Right lung (tissue), 5 donors: ENCODE data around the gene SKIC2. TPM values are rescaled to one million over a fixed set of nuclear protein-coding genes. Genes with fewer than 3 reads are reported as not detected.
"Not testable (repeated sequence)": the region's sequence is repeated elsewhere in the genome, so short reads cannot be mapped to it uniquely, and the experiment has no call there.

Experiments used
- DNase-seq, 2 donors: peaks; one replicate each; pipeline ENCODE4 v3.0.0-alpha.2; 2013
- polyA plus RNA-seq, 5 donors: library from polyadenylated mRNA; unstranded; fragments of 120-200 nt; gene quantifications; one replicate each; pipeline versions ENCODE4 v1.2.1 to v1.2.3, GENCODE V29; 2013; ENCODE audit warnings: inconsistent platforms in 1 of 5, low replicate concordance in 1 of 5; ENCODE audit not compliant: insufficient read length in 5 of 5, insufficient read depth in 1 of 5

Gene SKIC2
- polyA plus RNA-seq, 5 donors, result 32.1 to 43.2 (median 41.7) TPM

DNA sequence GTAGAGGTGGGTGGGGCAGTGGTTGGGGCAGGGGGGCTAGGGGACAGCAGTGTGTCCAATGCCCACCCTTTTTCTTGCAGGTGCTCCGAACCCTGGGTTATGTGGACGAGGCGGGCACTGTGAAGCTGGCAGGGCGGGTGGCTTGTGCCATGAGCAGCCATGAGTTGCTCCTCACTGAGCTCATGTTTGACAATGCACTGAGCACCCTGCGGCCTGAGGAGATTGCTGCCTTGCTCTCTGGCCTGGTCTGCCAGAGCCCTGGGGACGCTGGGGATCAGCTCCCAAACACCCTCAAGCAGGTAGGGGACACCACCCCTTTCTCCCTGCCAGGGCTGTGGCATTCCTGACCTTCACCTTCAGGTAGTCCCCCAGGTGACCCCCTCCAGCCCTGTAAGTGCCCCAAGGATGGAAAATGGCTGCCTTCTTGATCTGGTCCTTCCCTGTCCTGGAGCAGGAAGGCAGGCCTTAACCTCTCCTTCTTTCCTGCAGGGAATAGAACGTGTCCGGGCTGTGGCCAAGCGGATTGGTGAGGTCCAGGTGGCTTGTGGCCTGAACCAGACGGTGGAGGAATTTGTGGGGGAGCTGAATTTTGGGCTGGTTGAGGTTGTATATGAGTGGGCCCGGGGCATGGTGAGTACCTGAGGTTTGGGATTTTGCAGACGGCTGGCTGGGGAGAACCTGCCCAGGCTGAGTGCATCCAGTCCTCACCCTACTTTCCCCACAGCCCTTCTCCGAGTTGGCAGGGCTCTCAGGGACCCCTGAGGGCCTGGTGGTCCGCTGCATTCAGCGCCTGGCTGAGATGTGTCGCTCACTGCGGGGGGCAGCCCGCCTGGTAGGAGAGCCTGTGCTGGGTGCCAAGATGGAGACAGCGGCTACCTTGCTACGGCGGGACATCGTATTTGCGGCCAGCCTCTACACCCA is 10.1 kb downstream of the SKIC2 start:
- DNase-seq, result no peak

DNA sequence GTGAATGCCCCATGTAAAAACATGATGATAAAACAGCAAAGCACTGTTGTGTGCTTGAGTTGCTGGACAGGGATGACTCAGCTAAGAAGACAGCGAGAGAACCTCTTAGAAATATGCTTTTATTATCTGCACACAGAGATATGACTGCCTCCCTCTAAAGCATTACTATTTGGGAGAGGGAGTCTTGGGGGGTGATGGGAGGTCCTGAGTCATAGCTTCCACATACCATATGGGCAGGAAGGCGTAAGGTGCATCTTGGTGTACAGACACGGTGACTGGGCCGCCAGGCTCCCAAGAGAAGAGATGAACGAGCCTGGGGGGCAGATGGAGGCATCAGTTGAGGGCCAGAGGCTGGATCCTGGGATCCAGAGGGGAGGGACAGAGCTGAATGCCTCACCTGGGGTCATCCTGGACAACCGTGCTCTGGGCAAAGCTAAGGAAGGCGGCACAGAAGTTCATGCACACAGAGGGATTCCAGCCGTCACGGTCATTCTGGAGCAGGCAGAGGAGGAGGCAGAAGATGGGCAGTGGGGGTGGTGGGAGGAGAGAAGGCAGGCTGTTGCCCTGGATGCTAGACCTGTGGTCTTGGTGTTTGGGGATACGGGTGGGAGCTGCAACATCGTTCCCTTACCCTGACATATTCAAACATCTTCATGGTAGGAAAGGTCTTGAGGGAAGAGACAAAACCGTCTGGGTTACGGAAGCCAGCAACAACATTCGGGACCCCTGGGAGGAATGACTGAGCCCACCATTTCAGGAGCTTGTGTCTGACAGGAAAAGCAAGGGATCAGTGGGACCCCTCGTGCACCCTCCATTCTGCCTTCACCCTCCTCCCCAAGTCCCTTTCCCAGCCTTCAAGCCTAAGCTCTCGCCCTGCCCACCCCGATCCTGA is 11.0 kb downstream of the SKIC2 start:
- no peak for DNase-seq

DNA sequence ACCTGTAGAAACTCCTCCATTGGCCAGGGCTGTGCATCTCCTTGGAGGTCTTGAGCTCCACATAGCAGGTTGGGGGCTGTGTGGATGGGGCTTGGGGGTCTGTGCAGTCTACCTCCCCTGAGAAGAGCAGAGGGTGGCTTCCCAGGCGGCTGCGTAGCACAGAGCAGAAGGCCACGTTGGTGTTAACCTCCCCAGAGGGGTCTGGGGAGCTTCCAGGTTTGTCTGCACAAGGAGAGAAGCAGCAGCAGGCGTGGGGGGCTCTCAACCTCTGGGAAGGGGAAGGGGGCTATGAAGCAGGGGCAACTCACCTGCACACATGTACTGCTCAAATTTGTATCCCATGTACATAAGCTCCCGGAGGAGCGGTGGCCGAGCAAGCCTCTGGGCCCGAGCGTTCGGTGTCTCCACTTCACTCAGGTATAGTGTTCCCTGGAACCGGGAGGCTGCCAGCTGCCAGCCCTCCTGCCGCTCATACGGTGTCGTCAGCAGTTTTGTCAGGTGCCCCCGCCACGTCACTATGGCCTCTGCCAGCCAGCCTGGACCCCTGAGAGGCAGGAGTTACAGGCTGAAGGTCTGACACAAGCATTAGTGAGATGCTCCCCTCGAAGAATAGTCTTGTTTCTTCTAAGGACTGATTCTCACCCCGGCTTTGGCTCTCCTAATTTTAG is 11.8 kb downstream of the SKIC2 start:
- no peak for DNase-seq

DNA sequence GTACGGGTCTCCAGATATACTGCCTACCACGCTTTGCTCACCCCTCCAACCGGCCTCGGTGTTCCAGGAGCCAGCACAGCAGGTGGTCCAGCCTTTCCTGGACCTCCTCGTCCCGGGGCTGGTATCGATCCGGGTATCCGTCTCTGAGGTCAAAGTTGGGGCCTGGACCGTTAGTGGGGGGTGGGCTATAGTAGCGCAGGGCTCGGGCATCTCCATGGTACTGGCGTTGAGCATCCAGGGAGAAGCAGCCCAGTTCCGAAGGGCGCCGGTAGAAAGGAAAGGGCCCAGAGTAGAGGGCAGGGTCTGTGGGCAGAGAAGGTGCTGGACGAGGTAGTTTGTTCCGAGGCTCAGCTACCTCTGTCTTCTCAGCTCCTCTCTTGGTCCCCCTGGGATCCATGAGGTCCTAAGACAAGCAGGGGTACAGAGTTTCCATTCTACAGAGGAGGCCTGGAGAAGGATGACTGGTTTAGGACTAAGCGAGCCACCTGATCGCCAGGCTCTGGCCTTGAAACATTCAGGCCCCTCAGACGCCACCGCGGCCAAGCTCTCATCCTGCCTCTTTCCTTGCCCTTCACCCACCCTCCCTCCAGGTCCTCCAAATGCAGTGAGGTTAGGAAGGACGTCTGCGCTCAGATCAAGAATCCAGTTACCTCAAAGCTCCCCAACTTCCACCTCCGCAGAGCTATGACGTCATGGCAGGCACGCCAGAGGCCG is 12.5 kb downstream of the SKIC2 start:
- DNase-seq, result no peak

DNA sequence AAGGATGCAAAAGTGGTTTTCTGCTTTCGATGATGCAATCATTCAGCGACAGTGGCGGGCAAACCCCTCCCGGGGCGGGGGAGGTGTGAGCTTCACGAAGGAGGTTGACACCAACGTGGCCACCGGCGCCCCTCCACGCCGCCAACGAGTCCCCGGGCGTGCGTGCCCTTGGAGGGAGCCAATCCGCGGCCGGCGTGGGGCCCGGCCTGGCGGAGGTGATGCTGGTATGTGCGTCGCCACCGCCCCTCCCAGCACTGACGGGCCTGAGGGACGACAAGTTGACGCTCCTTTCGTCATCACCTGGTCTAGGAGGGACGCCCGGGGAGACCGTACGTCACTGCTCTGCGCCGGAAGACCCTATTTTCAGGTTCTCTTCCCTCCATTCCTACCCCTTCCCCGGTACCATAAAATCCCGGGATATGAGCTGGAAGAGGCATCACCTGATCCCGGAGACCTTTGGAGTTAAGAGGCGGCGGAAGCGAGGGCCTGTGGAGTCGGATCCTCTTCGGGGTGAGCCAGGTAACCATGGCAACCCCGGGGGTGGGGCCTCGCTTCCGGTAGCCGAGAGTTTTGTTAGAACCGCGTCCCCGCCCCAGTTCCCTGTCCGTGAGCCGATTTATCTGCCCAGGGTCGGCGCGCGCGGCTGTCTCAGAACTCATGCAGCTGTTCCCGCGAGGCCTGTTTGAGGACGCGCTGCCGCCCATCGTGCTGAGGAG is 13.2 kb downstream of the SKIC2 start, which contains the start of gene DXO:
Gene DXO, minus strand, starts transcription at position 146 of the 716 bp plus-strand sequence. CDS start 463 bp downstream, outside the sequence.
- DNase-seq, result peak; percentile 98

DNA sequence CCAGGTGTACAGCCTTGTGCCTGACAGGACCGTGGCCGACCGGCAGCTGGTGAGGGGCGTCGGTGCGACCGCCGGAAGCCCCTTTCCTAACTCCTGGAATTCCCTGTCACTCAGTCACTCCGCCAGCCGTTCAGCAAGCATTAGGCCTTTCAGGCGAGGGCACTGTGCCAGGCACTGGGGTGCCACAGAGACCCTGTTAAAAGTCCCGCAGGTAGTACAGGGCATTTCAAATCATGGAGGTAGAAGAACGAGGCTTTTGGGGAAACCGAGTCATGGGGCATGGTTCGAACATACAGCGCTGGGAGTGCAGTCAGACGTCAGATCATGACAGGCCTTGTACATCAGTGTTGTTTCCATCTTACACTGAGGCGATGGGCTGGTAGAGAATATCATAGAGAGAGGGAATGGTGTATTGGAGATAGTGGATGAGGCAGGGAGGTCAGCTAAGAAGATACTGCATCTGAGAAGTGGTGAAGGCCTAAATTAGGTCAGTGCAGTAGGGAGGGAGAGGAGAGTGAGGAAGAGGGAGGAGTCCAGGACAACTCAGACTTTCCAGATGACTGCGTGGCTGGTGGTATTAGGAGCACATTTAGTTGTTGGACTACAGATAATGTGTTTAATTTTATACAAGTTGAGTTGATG is 13.9 kb downstream of the SKIC2 start:
- no peak for DNase-seq

DNA sequence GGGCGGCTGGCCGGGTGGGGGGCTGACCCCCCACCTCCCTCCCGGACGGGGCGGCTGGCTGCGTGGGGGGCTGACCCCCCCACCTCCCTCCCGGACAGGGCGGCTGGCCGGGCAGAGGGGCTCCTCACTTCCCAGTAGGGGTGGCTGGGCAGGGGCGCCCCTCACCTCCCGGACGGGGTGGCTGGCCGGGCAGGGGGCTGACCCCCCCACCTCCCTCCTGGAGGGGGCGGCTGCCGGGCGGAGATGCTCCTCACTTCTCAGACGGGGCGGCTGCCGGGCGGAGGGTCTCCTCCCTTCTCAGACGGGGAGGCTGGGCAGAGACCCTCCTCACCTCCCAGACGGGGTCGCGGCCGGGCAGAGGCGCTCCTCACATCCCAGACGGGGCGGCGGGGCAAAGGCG is 17.1 kb downstream of the SKIC2 start:
- DNase-seq, result not testable (repeated sequence)

DNA sequence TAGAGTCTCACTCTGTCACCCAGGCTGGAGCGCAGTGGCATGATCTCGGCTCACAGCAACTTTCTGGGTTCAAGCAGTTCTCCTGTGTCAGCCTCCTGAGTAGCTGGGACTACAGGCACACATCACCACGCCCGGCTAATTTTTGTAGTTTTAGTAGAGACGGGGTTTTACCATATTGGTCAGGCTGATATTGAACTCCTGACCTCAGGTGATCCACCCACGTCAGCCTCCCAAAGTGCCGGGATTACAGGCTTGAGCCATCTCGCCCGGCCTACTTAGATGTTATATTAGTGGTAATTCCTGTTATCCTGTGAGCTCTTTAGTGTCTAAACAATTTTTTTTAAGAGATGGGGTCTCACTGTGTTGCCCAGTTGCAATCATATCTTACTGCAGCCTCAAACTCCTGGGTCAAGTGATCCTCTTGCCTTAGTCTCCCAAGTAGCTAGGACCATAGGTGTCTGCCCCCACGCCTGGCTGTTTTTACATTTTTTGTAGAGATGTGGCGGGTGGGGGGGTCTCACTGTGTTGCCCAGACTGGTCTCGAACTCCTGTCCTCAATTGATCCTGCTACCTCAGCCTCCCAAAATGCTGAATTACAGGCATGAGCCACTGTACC is 18.9 kb downstream of the SKIC2 start:
- no peak for DNase-seq

GRCh38 chr6:31978831-31979230 is 19.9 kb downstream of the SKIC2 start:
- no peak for DNase-seq

DNA sequence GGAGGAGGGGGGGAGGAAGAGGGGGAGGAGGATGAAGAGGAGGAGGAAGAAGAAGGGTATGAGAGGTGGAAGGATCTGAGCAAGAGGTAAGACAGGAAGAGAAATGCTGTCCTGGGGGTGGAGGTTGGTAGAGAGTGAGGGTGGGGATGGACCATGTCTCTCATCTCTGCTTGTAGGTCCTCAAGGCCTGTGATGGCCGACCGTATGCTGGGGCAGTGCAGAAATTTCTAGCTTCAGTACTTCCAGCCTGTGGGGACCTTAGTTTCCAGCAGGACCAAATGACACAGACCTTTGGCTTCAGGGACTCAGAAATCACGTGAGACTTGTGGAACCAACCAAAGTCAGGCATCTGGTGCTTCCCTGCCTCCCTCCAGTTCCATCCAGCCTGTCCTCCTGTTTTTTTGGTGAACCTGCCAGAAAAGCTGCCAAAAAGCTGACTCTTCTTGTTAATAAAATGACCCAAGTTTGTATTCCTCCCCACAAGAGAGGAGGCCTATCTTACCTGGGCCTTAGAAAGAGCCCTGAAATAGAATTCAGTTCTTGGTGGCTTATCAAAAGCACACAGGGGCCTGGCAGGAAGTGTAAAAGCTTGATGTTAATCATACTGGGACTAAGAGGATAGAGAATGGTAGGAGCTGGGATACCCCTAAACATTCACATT is 20.4 kb downstream of the SKIC2 start:
- no peak for DNase-seq

GRCh38 chr6:31980195-31980876 is 21.4 kb downstream of the SKIC2 start:
- not testable (repeated sequence) for DNase-seq

GRCh38 chr6:31980998-31981397 is 22.0 kb downstream of the SKIC2 start:
- not testable (repeated sequence) for DNase-seq

DNA sequence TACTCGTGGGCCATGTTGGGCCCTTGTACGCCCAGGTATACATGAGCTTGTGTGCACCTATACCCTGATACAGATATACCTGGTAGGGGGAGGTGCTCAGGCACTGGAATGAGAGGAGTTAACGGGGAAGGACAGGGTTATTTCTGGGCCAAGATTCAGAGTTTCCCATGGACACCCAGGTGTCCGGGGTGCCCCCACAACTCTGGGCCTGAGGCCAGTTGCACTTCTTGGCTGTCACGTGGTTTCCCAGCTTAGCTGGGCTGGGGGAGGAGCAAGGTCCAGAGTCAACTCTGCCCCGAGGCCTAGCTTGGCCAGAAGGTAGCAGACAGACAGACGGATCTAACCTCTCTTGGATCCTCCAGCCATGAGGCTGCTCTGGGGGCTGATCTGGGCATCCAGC is 22.8 kb downstream of the SKIC2 start, which contains the start of gene C4A:
Gene C4A, plus strand, starts transcription at position 314 of the 400 bp plus-strand sequence. Its CDS starts 51 bp downstream, at position 365.
- DNase-seq, result not testable (repeated sequence)

GRCh38 chr6:31989363-31989762 is 30.4 kb downstream of the SKIC2 start:
- not testable (repeated sequence) for DNase-seq

DNA sequence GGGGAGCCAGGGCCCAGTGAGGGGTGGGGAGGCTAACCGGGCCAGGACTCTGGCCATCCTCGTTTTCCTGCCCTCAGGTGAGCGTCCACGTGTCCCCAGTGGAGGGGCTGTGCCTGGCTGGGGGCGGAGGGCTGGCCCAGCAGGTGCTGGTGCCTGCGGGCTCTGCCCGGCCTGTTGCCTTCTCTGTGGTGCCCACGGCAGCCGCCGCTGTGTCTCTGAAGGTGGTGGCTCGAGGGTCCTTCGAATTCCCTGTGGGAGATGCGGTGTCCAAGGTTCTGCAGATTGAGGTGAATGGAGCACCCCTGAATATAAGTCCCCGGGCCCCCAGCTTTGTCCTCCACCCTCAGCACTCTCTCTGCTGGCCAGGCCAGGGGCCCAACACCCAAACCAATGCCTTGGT is 35.4 kb downstream of the SKIC2 start:
- DNase-seq, result not testable (repeated sequence)

DNA sequence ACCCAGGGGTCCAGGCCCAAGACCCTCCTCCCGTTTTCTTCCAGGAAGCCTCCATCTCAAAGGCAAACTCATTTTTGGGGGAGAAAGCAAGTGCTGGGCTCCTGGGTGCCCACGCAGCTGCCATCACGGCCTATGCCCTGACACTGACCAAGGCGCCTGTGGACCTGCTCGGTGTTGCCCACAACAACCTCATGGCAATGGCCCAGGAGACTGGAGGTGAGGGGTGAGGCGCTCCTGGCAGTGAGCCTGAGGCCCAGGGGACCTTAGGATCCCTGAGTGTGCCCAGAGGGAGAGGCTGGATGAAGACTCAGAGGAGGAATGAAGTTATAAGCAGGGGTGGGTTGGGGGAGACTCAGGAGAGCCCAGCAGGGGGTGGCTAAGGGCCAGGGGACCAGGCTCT is 37.4 kb downstream of the SKIC2 start:
- not testable (repeated sequence) for DNase-seq

GRCh38 chr6:32002546-32003268 is 43.7 kb downstream of the SKIC2 start:
- DNase-seq, result not testable (repeated sequence)
